ENCODE data around the gene TMEM132E. TPM values are rescaled to one million over a fixed set of nuclear protein-coding genes. Genes with fewer than 3 reads are reported as not detected.

Gene TMEM132E
- total RNA-seq, 2 donors from 2014 or later: 0.56 to 1.9 TPM

DNA sequence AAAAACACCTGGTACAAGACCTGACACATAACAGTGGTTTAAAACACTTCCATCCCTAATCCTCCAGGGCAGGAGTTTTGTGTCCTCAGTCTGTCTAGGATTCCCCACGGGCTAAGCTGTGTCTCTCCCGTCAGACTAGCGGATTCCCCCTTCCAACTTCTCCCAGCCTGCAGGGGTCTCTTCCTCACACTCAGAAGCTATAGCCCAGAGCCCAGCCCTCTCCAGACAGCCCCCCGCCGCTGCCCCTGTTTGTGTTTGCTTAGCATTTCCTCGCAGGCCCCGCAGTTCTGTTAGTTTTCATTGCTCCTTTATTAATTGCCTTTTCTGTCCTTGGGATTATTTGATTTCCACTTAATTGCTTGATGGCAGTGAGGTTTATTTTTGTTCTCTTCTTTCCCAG is 91.2 kb downstream of the TMEM132E start:
- DNase-seq (ENCODE audit: low spot score) (no peak), ATAC-seq (ENCODE audit: insufficient number of reproducible peaks, low FRiP score, low read depth) (no peak)
- TF ChIP-seq, protein P1, sequence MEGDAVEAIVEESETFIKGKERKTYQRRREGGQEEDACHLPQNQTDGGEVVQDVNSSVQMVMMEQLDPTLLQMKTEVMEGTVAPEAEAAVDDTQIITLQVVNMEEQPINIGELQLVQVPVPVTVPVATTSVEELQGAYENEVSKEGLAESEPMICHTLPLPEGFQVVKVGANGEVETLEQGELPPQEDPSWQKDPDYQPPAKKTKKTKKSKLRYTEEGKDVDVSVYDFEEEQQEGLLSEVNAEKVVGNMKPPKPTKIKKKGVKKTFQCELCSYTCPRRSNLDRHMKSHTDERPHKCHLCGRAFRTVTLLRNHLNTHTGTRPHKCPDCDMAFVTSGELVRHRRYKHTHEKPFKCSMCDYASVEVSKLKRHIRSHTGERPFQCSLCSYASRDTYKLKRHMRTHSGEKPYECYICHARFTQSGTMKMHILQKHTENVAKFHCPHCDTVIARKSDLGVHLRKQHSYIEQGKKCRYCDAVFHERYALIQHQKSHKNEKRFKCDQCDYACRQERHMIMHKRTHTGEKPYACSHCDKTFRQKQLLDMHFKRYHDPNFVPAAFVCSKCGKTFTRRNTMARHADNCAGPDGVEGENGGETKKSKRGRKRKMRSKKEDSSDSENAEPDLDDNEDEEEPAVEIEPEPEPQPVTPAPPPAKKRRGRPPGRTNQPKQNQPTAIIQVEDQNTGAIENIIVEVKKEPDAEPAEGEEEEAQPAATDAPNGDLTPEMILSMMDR (IDR thresholded peaks at IDR 0.05): no peak
- Histone ChIP-seq H3K4me3 (no peak overlapping the region), H3K36me3 (no peaks in the 10 kb centered on the region), H3K9me3 (no peaks in the 10 kb centered on the region), H3K27me3 (replicated peaks; ENCODE audit: insufficient read depth) (no peaks in the 10 kb centered on the region), H3K4me1 (ENCODE audit: control insufficient read depth in 1 of 2, low read depth in 2 of 2) (no peaks in the 10 kb centered on the region), H3K27ac (no peak overlapping the region)

DNA sequence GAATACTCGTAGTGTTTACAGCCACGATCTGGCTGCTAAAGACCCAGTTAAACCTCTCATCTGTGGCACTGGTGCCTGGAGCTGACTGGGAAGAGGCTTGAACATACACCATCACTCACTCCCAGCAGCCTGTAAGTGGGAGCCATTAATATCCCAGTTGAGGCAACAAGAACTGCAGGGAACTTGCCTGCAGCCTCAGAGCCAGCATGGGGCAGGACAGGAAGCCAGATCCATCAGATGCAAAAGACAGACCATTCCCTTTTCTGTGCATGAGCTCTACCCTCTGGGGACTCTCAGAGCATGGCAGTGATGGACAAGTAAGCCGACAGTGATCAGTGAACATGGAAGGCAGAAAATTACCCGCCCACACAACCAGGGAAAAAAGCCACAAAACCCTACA is 91.8 kb downstream of the TMEM132E start:
- no peak for DNase-seq (ENCODE audit: low spot score)
- Histone ChIP-seq H3K4me1 (ENCODE audit: control insufficient read depth in 1 of 2, low read depth in 2 of 2) (no peaks in the 10 kb centered on the region), H3K27ac (no peak overlapping the region), H3K4me3 (no peak overlapping the region), H3K36me3 (no peaks in the 10 kb centered on the region), H3K9me3 (no peaks in the 10 kb centered on the region), H3K27me3 (replicated peaks; ENCODE audit: insufficient read depth) (no peaks in the 10 kb centered on the region)
- TF ChIP-seq, protein P1 (IDR thresholded peaks at IDR 0.05): no peak
- ATAC-seq (ENCODE audit: insufficient number of reproducible peaks, low FRiP score, low read depth): no peak

DNA sequence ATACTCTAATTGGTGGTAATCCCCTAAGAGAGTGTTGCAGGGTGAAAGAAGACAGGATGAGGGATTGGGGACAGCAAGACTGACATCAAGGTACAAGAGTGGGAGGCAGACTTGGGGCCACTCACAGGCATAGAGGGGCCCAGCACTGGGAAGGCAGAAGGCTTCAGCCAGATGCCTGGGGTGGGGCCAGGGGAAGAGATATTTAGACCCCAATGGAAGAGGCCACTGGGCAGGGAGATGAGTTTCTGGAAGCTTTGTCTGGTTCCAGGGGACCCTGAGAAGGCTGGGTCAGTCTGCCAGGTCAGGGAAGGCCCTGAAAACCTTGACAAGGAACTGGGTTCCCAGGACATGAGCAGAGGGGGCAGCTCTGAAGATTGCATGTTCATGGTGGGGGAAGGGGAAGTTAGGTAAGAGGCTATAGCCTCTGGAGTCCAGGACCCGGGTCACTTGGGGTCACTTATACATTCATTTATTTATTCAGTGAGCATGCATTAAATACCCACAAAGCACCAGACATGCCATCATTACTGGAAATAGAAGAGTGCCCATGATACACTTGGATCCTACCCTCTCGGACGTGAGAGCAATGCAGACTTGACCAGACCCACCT is 92.9 kb downstream of the TMEM132E start:
- no peaks in the 10 kb centered on the region for H3K27me3 ChIP-seq (replicated peaks; ENCODE audit: insufficient read depth)
- ATAC-seq (ENCODE audit: insufficient number of reproducible peaks, low FRiP score, low read depth) (no peak), DNase-seq (ENCODE audit: low spot score) (no peak)

DNA sequence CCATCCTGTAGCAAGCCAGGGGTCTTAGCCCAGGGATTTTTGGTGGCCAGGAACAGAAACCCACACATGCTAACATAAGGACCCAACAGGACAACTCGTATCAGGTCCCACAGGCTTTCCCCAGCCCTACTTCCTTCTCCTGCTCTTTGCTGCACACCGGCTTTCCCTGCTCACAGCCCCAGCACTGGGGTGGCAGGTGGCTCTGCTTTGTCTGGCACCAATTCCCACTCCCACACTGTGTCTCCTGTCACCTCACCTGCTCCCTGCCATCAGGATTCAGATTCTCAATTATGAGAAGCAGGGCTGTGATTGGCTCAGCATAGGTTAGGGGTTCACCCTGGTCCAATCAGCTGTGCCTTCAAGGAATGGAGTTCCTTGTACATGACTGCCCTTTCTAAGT is 94.1 kb downstream of the TMEM132E start:
- TF ChIP-seq, protein P1 (IDR thresholded peaks at IDR 0.05): no peak
- Histone ChIP-seq H3K27ac (no peak overlapping the region), H3K36me3 (no peaks in the 10 kb centered on the region), H3K27me3 (replicated peaks; ENCODE audit: insufficient read depth) (no peaks in the 10 kb centered on the region), H3K4me3 (no peak overlapping the region), H3K9me3 (no peaks in the 10 kb centered on the region), H3K4me1 (ENCODE audit: control insufficient read depth in 1 of 2, low read depth in 2 of 2) (no peaks in the 10 kb centered on the region)
- DNase-seq (ENCODE audit: low spot score) (no peak), ATAC-seq (ENCODE audit: insufficient number of reproducible peaks, low FRiP score, low read depth) (no peak)

More for the DNA sequence above, 92.9 kb downstream of the TMEM132E start:
- TF ChIP-seq, protein P1 (IDR thresholded peaks at IDR 0.05): no peak
- no peak overlapping the region for H3K4me3 ChIP-seq
- no peaks in the 10 kb centered on the region for H3K36me3 ChIP-seq
- H3K9me3 ChIP-seq: no peaks in the 10 kb centered on the region
- H3K27ac ChIP-seq: no peak overlapping the region
- H3K4me1 ChIP-seq (ENCODE audit: control insufficient read depth in 1 of 2, low read depth in 2 of 2): no peaks in the 10 kb centered on the region

DNA sequence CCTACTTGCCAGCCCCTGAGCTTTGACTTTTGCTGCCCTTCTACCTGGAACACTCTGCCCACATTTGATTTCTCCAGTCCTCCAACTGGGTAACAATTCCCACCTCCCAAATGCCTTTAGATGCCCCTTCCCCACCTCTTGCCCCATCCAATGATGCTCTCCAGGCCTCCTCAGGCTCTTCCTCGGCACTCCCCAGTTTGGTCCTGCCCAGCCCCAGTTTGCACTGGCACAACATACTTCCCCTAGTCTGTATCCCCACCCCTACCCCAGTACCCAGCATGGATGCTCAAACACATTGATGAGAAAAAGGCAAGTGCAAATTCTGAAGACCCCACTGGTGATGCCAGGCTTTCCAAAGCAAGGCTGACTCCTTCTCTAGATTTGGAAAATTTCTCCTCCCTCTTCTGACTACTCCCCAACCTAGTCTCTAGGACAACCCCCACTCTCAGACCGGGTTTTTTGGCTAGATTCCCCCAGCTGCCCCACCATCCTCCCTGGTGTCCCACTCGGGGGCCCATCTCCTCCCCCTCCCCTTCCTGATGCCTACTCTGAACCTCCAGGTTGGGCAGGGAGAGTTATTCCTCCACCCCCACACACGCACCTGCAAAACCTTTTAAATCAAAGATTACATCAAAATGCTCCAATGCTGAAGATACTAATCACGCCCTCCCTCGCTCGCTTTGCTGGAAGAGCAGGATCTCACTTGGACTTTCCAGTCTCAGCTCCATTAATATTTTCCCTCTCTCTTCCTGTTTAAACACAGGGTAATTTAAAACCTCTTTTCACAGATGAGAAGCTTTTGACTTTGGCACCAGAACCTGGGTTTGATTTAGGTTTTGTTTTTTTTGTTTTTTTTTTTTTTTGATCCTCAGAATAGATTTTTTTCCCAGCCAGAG is 94.9 kb downstream of the TMEM132E start:
- TF ChIP-seq, protein P1 (IDR thresholded peaks at IDR 0.05): no peak
- H3K4me3 ChIP-seq: no peak overlapping the region
- H3K4me1 ChIP-seq (ENCODE audit: control insufficient read depth in 1 of 2, low read depth in 2 of 2): no peaks in the 10 kb centered on the region
- no peak for DNase-seq (ENCODE audit: low spot score)
- ATAC-seq (ENCODE audit: insufficient number of reproducible peaks, low FRiP score, low read depth): no peak
- H3K9me3 ChIP-seq: no peaks in the 10 kb centered on the region
- no peak overlapping the region for H3K27ac ChIP-seq
- no peaks in the 10 kb centered on the region for H3K27me3 ChIP-seq (replicated peaks; ENCODE audit: insufficient read depth)
- H3K36me3 ChIP-seq: no peaks in the 10 kb centered on the region
